WTC11 (cell line): ENCODE results near the gene MYBL2. TPM values are rescaled to one million over a fixed set of nuclear protein-coding genes. Genes with fewer than 3 reads are reported as not detected.
A peak's percentile ranks its signal among the peaks of the same experiment; 100 is the strongest.

Source experiments
- ATAC-seq: fragments of 200-7000 bp; cut with Tn5 transposase; 2 replicates; pipeline ENCODE4 v1.10.0; 2021; ENCODE audit warnings: mild to moderate bottlenecking, moderate library complexity
- CTCF ChIA-PET: fragments of 300-600 bp; sonication (Branson Sonifier 250); formaldehyde crosslinking; loops from one replicate; lab custom pipeline; 2021; ENCODE audit warnings: antibody characterized with exemption; lab: Charles Lee
- POLR2A ChIA-PET: fragments of 350-600 bp; sonication (Branson Sonifier 250); formaldehyde crosslinking; loops from one replicate; lab custom pipeline; 2021; ENCODE audit warnings: antibody characterized with exemption; lab: Charles Lee
- DNase-seq: peaks from one replicate; pipeline ENCODE4 v3.0.0; 2021; ENCODE audit warnings: low spot score
- H3K27ac Mint-ChIP-seq: 2 replicates; pipeline ENCODE4 v1.8.0; 2021; ENCODE audit warnings: mixed read lengths
- H3K27me3 Mint-ChIP-seq: 2 replicates; pipeline ENCODE4 v1.8.0; 2021; ENCODE audit warnings: low read depth, mild to moderate bottlenecking, moderate library complexity, mixed read lengths
- H3K36me3 Mint-ChIP-seq: 2 replicates; pipeline ENCODE4 v1.8.0; 2021; ENCODE audit warnings: mixed read lengths
- H3K4me1 Mint-ChIP-seq: 2 replicates; pipeline ENCODE4 v1.8.0; 2022; ENCODE audit warnings: mixed read lengths
- H3K4me3 Mint-ChIP-seq: 2 replicates; pipeline ENCODE4 v1.8.0; 2021; ENCODE audit warnings: mild to moderate bottlenecking, moderate library complexity, mixed read lengths
- H3K9me3 Mint-ChIP-seq: 2 replicates; pipeline ENCODE4 v1.8.0; 2021; ENCODE audit warnings: mixed read lengths
- ATF2 ChIP-seq: sonication (generic); formaldehyde crosslinking; IDR thresholded peaks from 2 replicates; pipeline ENCODE4 v1.8.1; 2022; ENCODE audit warnings: low read depth, missing genetic modification reagents, borderline replicate concordance
- CREM ChIP-seq: sonication (generic); formaldehyde crosslinking; IDR thresholded peaks from 2 replicates; pipeline ENCODE4 v1.8.1; 2022; ENCODE audit warnings: mild to moderate bottlenecking, missing genetic modification reagents, moderate library complexity
- ELF4 ChIP-seq: sonication (generic); formaldehyde crosslinking; IDR thresholded peaks from 2 replicates; pipeline ENCODE4 v1.8.1; 2022; ENCODE audit warnings: low read depth, mild to moderate bottlenecking, moderate library complexity, missing genetic modification reagents
- EMX1 ChIP-seq: fragments of 250-450 bp; sonication (Bioruptor Pico); IDR thresholded peaks from 2 replicates; pipeline ENCODE4 v1.8.0; 2021; ENCODE audit warnings: mild to moderate bottlenecking
- ESRRA ChIP-seq: sonication (generic); formaldehyde crosslinking; IDR thresholded peaks from 2 replicates; pipeline ENCODE4 v1.8.1; 2022; ENCODE audit warnings: mild to moderate bottlenecking, missing genetic modification reagents, borderline replicate concordance
- FOXK1 ChIP-seq: sonication (generic); formaldehyde crosslinking; IDR thresholded peaks from 2 replicates; pipeline ENCODE4 v1.8.0; 2022; ENCODE audit warnings: mild to moderate bottlenecking, moderate library complexity, missing genetic modification reagents
- GABPB1 ChIP-seq: sonication (generic); formaldehyde crosslinking; IDR thresholded peaks from 2 replicates; pipeline ENCODE4 v1.8.1; 2023; ENCODE audit warnings: mild to moderate bottlenecking, missing genetic modification reagents
- IRF1 ChIP-seq: sonication (generic); formaldehyde crosslinking; IDR thresholded peaks from 2 replicates; pipeline ENCODE4 v1.8.0; 2023; ENCODE audit warnings: missing genetic modification reagents
- NR1H2 ChIP-seq: sonication (generic); formaldehyde crosslinking; IDR thresholded peaks from 2 replicates; pipeline ENCODE4 v1.9.0; 2021; ENCODE audit warnings: mild to moderate bottlenecking, moderate library complexity, missing genetic modification reagents
- NR2C2 ChIP-seq: sonication (generic); formaldehyde crosslinking; IDR thresholded peaks from 2 replicates; pipeline ENCODE4 v1.8.0; 2022; ENCODE audit warnings: mild to moderate bottlenecking, missing genetic modification reagents
- STAT6 ChIP-seq: sonication (generic); formaldehyde crosslinking; conservative IDR thresholded peaks from 2 replicates; pipeline ENCODE4 v1.8.1; 2023; ENCODE audit warnings: mild to moderate bottlenecking, low read depth, missing genetic modification reagents, moderate library complexity
- TEAD1 ChIP-seq: sonication (generic); formaldehyde crosslinking; IDR thresholded peaks from 2 replicates; pipeline ENCODE4 v1.8.0; 2022; ENCODE audit warnings: mild to moderate bottlenecking, missing genetic modification reagents
- USF1 ChIP-seq: sonication (generic); formaldehyde crosslinking; IDR thresholded peaks from 2 replicates; pipeline ENCODE4 v1.8.0; 2022; ENCODE audit warnings: mild to moderate bottlenecking, missing genetic modification reagents
- ZBTB21 ChIP-seq: sonication (generic); formaldehyde crosslinking; IDR thresholded peaks from 2 replicates; pipeline ENCODE4 v1.8.1; 2023; ENCODE audit warnings: mild to moderate bottlenecking, missing genetic modification reagents, borderline replicate concordance
- ZNF423 ChIP-seq: fragments of 250-450 bp; sonication (Bioruptor Pico); IDR thresholded peaks from 2 replicates; pipeline ENCODE4 v2.1.2; 2022; ENCODE audit warnings: mild to moderate bottlenecking, moderate library complexity
- ZNF671 ChIP-seq: fragments of 250-450 bp; sonication (Bioruptor Pico); IDR thresholded peaks from 2 replicates; pipeline ENCODE4 v1.8.0; 2021; ENCODE audit warnings: mild to moderate bottlenecking
- total RNA-seq: library from RNA; stranded (reverse); gene quantifications from 3 replicates; pipeline ENCODE4 v1.2.3, GENCODE V29; 2021
- TF ChIP-seq, protein P1 (sequence below): sonication (generic); formaldehyde crosslinking; IDR thresholded peaks from 2 replicates; pipeline ENCODE4 v1.8.0; 2023; ENCODE audit warnings: missing genetic modification reagents, mild to moderate bottlenecking, borderline replicate concordance
- TF ChIP-seq, protein P2 (sequence below): sonication (generic); formaldehyde crosslinking; conservative IDR thresholded peaks from 2 replicates; pipeline ENCODE4 v1.8.1; 2022; ENCODE audit warnings: mild to moderate bottlenecking, missing genetic modification reagents

MYBL2 gene
- total RNA-seq, 1 experiment from 2014 or later: 166 TPM

DNA sequence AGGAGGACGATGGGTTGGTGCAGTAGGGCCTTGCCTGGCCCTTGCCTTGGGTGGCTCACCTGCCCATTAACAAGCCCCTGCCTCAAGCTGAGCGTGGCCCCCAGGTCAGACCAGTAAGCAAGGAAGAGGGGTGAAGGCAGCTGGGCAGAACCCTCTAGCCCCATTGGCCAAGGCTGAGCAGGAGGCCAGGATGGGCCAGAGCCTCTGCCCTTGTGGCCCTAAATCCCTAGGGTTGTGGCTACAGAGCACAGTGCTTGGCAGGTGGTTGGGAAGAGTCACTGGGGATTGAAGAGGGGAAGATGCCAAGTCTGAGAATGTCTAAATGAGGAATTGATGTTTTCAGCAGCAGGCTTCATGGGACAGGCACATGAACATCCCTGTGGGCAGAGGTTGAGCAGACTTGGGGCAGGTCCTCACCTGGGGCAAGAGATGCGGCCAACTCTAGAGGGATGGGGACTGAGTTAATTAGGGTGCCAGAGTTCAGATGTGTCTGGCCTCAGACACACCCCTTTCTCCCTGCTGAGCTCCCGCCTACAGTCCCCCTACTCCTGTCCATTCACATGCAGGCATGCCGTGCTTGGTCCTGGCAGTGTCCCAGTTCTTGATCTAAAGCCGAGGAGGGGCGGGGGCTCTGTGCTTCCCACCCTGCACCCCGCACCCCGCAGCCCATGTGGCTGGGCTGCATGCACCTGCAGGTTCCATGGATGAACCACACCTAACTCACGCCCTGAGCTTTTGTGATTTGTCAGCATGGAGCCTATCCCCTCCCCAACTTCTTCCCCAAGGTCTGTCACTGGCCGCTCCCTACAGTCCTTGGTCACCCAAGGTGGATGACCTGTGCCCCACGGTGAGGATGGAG is 50.1 kb downstream of the MYBL2 start:
- Mint-ChIP-seq H3K4me3 (no peak overlapping the region), H3K36me3 (peaks cover 19% of the 10 kb centered on the region), H3K27ac (0 out of 2 replicates have a peak overlapping the region, but pooled peaks have one; percentile 15), H3K4me1 (peaks cover 13% of the 10 kb centered on the region), H3K9me3 (peaks cover 8% of the 10 kb centered on the region), H3K27me3 (no peaks in the 10 kb centered on the region)
- TF ChIP-seq CREM (CRISPR knock-in tag) (no peak), NR1H2 (CRISPR knock-in tag) (no peak), ZBTB21 (CRISPR knock-in tag) (no peak), ZNF671 (CRISPR knock-in tag) (no peak), USF1 (CRISPR knock-in tag) (no peak), EMX1 (CRISPR knock-in tag) (no peak), ESRRA (CRISPR knock-in tag) (no peak), IRF1 (CRISPR knock-in tag) (no peak), FOXK1 (no peak), GABPB1 (CRISPR knock-in tag) (no peak), TEAD1 (CRISPR knock-in tag) (no peak), ELF4 (no peak), ZNF423 (CRISPR knock-in tag) (no peak), STAT6 (no peak), NR2C2 (CRISPR knock-in tag) (no peak), ATF2 (CRISPR knock-in tag) (no peak)
- TF ChIP-seq, protein P1, sequence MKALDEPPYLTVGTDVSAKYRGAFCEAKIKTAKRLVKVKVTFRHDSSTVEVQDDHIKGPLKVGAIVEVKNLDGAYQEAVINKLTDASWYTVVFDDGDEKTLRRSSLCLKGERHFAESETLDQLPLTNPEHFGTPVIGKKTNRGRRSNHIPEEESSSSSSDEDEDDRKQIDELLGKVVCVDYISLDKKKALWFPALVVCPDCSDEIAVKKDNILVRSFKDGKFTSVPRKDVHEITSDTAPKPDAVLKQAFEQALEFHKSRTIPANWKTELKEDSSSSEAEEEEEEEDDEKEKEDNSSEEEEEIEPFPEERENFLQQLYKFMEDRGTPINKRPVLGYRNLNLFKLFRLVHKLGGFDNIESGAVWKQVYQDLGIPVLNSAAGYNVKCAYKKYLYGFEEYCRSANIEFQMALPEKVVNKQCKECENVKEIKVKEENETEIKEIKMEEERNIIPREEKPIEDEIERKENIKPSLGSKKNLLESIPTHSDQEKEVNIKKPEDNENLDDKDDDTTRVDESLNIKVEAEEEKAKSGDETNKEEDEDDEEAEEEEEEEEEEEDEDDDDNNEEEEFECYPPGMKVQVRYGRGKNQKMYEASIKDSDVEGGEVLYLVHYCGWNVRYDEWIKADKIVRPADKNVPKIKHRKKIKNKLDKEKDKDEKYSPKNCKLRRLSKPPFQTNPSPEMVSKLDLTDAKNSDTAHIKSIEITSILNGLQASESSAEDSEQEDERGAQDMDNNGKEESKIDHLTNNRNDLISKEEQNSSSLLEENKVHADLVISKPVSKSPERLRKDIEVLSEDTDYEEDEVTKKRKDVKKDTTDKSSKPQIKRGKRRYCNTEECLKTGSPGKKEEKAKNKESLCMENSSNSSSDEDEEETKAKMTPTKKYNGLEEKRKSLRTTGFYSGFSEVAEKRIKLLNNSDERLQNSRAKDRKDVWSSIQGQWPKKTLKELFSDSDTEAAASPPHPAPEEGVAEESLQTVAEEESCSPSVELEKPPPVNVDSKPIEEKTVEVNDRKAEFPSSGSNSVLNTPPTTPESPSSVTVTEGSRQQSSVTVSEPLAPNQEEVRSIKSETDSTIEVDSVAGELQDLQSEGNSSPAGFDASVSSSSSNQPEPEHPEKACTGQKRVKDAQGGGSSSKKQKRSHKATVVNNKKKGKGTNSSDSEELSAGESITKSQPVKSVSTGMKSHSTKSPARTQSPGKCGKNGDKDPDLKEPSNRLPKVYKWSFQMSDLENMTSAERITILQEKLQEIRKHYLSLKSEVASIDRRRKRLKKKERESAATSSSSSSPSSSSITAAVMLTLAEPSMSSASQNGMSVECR (CRISPR knock-in tag): no peak
- TF ChIP-seq, protein P2, sequence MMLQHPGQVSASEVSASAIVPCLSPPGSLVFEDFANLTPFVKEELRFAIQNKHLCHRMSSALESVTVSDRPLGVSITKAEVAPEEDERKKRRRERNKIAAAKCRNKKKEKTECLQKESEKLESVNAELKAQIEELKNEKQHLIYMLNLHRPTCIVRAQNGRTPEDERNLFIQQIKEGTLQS: no peak
- ChIA-PET POLR2A (interaction anchor here (0.6 kb wide), 1 partner anchor 64 kb away, joined by 12 read pairs; no protein-coding TSS in a partner anchor), CTCF (no interaction called here)
- DNase-seq (no peak), ATAC-seq (no peak)
